ENCODE measurements around the gene RBMS3. TPM values are rescaled to one million over a fixed set of nuclear protein-coding genes. Genes with fewer than 3 reads are reported as not detected.
"Not testable (repeated sequence)": the region's sequence is repeated elsewhere in the genome, so short reads cannot be mapped to it uniquely, and the experiment has no call there.

The RBMS3 gene
- total and polyA plus RNA-seq, 3 donors from 2014 or later: 5.6 to 36.2 (median 19.7) TPM

DNA sequence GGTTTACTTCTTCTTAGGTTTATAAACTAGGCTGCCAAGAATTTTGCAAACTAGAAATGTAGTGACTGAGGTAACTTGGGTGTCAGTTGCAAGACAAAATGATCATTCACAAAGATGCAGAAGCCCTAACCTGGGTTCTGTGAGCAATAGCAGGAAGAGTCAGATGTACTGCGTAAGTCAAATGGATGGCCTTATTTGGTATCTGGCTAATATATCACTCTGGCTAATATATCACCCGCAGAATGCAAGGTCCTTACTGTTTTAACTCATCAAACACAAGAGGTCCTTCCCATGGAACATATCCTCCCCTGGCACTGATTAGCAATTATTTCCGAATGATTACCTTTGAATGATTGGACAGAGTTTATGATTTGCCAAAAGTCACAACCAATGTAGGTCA, 37.4 kb downstream of the RBMS3 start:
- Histone ChIP-seq H3K4me1 (peaks cover 12% of the 10 kb centered on the region), H3K4me3 (no peak overlapping the region), H3K27me3 (no peaks in the 10 kb centered on the region), H3K9me3 (no peaks in the 10 kb centered on the region), H3K36me3 (ENCODE audit: low read depth, missing control alignments) (no peaks in the 10 kb centered on the region), H3K27ac (no peak overlapping the region)
- WGBS, 2 donors: 75 to 76% methylated on average over 3 of the region's 3 CpGs
- TF ChIP-seq CTCF (IDR thresholded peaks at IDR 0.05): no peak
- no peak for TF ChIP-seq POLR2A (IDR thresholded peaks at IDR 0.05)
- intact Hi-C loops (cut with DNase I; ENCODE audit: low total_unique reads): no loop called here
- DNase-seq: no peak

- peak overlapping the region in 1 of 2 donors; percentile 1 for H3K27ac ChIP-seq
- intact Hi-C loops (cut with DNase I; ENCODE audit: low total_unique reads): no loop called here
- DNase-seq: no peak
- H3K36me3 ChIP-seq (ENCODE audit: low read depth, missing control alignments): no peaks in the 10 kb centered on the region
- no peak overlapping the region for H3K4me3 ChIP-seq
- no peaks in the 10 kb centered on the region for H3K27me3 ChIP-seq
- H3K4me1 ChIP-seq: peaks cover 8% of the 10 kb centered on the region
- TF ChIP-seq POLR2A (IDR thresholded peaks at IDR 0.05): no peak
- TF ChIP-seq CTCF (IDR thresholded peaks at IDR 0.05): no peak
- H3K9me3 ChIP-seq: no peaks in the 10 kb centered on the region
- 82 to 86% methylated on average over 4 of the region's 4 CpGs for WGBS, 2 donors
These were observed 38.4 kb downstream of the RBMS3 start for GRCh38 chr3:29319262-29319661.

DNA sequence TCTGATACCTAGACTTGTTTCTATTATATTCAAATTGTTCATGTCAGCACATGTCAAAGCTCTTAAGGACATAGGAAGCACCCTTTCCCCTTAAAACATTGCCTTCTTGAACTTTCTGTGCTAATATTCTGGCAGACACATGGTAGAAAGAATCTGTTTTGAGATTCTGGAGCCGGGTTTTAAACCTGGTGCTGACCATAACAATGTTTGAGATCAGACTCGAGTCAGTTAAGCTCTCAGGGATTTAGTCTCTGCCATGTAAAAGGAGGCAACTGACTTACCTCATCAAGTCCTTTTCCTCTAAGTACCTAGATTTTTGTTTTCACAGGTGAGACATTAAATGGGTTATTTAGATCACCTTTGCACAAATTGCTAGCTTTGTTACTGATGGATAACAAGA, 38.9 kb downstream of the RBMS3 start:
- Histone ChIP-seq H3K4me1 (peaks cover 5% of the 10 kb centered on the region), H3K27me3 (no peaks in the 10 kb centered on the region), H3K27ac (peak overlapping the region in 1 of 2 donors; percentile 34), H3K4me3 (no peak overlapping the region), H3K9me3 (no peaks in the 10 kb centered on the region), H3K36me3 (ENCODE audit: low read depth, missing control alignments) (no peaks in the 10 kb centered on the region)
- TF ChIP-seq CTCF (IDR thresholded peaks at IDR 0.05) (no peak), POLR2A (IDR thresholded peaks at IDR 0.05) (no peak)
- intact Hi-C loops (cut with DNase I; ENCODE audit: low total_unique reads): no loop called here
- no peak for DNase-seq
- 48 to 55% methylated on average over 2 of the region's 2 CpGs for WGBS, 2 donors

DNA sequence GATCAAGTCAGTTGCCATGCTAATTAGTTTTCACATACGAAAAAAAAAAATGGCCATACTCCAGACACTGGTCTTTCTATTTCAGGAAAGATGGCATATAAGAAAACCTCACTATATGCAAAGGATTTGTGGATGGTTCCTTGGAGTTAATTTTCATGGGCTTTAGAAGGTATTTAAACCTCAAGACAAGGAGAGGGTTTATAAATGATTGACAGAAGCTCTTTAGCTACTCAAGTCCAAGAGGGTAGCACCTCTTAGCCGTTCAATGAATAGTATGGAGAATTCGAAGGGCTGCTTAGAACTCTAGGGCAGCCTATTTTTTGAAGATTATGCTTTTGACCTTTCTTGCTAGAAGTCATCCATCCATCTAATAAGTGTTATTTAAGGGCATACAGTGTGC, 41.7 kb downstream of the RBMS3 start:
- DNase-seq: no peak
- Histone ChIP-seq H3K4me1 (no peaks in the 10 kb centered on the region), H3K36me3 (ENCODE audit: low read depth, missing control alignments) (no peaks in the 10 kb centered on the region), H3K9me3 (no peaks in the 10 kb centered on the region), H3K4me3 (no peak overlapping the region), H3K27ac (no peak overlapping the region), H3K27me3 (no peaks in the 10 kb centered on the region)
- intact Hi-C loops (cut with DNase I; ENCODE audit: low total_unique reads): no loop called here
- whole genome bisulfite sequencing, 2 donors: 82 to 94% methylated on average over 3 of the region's 3 CpGs
- TF ChIP-seq CTCF (IDR thresholded peaks at IDR 0.05) (no peak), POLR2A (IDR thresholded peaks at IDR 0.05) (no peak)

GRCh38 chr3:29324180-29324651, 43.3 kb downstream of the RBMS3 start:
- WGBS, 2 donors: 24 to 30% methylated on average over 5 of the region's 5 CpGs
- intact Hi-C loops (cut with DNase I; ENCODE audit: low total_unique reads): no loop called here
- H3K27ac ChIP-seq: peak overlapping the region; percentile 76 to 78
- DNase-seq: peak; percentile 51
- no peaks in the 10 kb centered on the region for H3K4me1 ChIP-seq
- TF ChIP-seq CTCF (IDR thresholded peaks at IDR 0.05) (no peak), POLR2A (IDR thresholded peaks at IDR 0.05) (no peak)
- H3K9me3 ChIP-seq: no peaks in the 10 kb centered on the region
- no peak overlapping the region for H3K4me3 ChIP-seq
- no peaks in the 10 kb centered on the region for H3K27me3 ChIP-seq
- H3K36me3 ChIP-seq (ENCODE audit: low read depth, missing control alignments): no peaks in the 10 kb centered on the region

GRCh38 chr3:29326540-29326939, 45.7 kb downstream of the RBMS3 start:
- peaks cover 10% of the 10 kb centered on the region for H3K4me1 ChIP-seq
- H3K9me3 ChIP-seq; H3K27ac ChIP-seq; DNase-seq; H3K4me3 ChIP-seq; intact Hi-C loops (cut with DNase I; ENCODE audit: low total_unique reads); H3K36me3 ChIP-seq (ENCODE audit: low read depth, missing control alignments); H3K27me3 ChIP-seq: not testable (repeated sequence)
- 95 to 97% methylated on average over 10 of the region's 10 CpGs for WGBS, 2 donors
